Kidney (tissue), 14 donors: ENCODE data around the gene GIPC2. TPM values are rescaled to one million over a fixed set of nuclear protein-coding genes. Genes with fewer than 3 reads are reported as not detected.

Source experiments
- DNase-seq, 5 donors: peaks; one replicate each; pipeline ENCODE4 v3.0.0-alpha.2; 2013 to 2020
- FAIRE-seq: peaks from 2 replicates; lab custom pipeline; 2012; peaks lifted over from hg19 to GRCh38; lab: Jason Lieb, UNC
- H3K27ac ChIP-seq, 2 donors: one replicate each; pipeline ENCODE4 v1.7.0; 2013; ENCODE audit warnings: low read depth in 2 of 2, low read length in 2 of 2, inconsistent platforms in 1 of 2
- H3K27me3 ChIP-seq: one replicate; pipeline ENCODE4 v1.7.1; 2013; ENCODE audit warnings: low read length, inconsistent platforms; ENCODE audit not compliant: control insufficient read depth, insufficient read depth
- H3K36me3 ChIP-seq, 3 donors: one replicate each; pipeline versions ENCODE4 v1.7.0 to v1.7.1; 2013; ENCODE audit warnings: low read length in 3 of 3, control low read depth in 1 of 3, inconsistent platforms in 1 of 3; ENCODE audit not compliant: insufficient read depth in 3 of 3, control insufficient read depth in 2 of 3
- H3K4me1 ChIP-seq, 3 donors: one replicate each; pipeline versions ENCODE4 v1.7.0 to v1.7.1; 2013; ENCODE audit warnings: low read length in 3 of 3, inconsistent platforms in 1 of 3, low read depth in 1 of 3; ENCODE audit not compliant: control insufficient read depth in 2 of 3, insufficient read depth in 2 of 3
- H3K4me3 ChIP-seq, 3 donors: one replicate each; pipeline versions ENCODE4 v1.7.0 to v1.8.1; 2013; ENCODE audit warnings: low read length in 3 of 3, control low read depth in 1 of 3, inconsistent platforms in 1 of 3
- H3K9ac ChIP-seq, 3 donors: one replicate each; pipeline versions ENCODE4 v1.7.0 to v1.7.1; 2013; ENCODE audit warnings: low read length in 3 of 3, control low read depth in 1 of 3, inconsistent platforms in 1 of 3
- H3K9me3 ChIP-seq, 3 donors: one replicate each; pipeline versions ENCODE4 v1.7.0 to v1.7.1; 2013; ENCODE audit warnings: low read length in 3 of 3, control low read depth in 1 of 3, inconsistent platforms in 1 of 3; ENCODE audit not compliant: control insufficient read depth in 2 of 3, insufficient read depth in 1 of 3
- intact Hi-C: fragments of 100-400 bp; cut with DNase I; formaldehyde crosslinking; loops from one replicate; pipeline ENCODE4 v1.11.1; 2022
- polyA plus RNA-seq: library from polyadenylated mRNA; stranded (reverse); fragments of 350-450 nt; fragmentation: Illumina TruSeq; extraction: RNeasy Lipid Tissue Mini Kit (QIAGEN cat#74804); gene quantifications from one replicate; pipeline ENCODE4 v1.2.3, GENCODE V29; 2014; ENCODE audit warnings: low read depth, low replicate concordance; ENCODE audit not compliant: insufficient read depth
- total RNA-seq: library from RNA; stranded (reverse); fragmentation: NEBNext Ultra II Directional; extraction: Animal tissue kit (Norgen Biotek cat#: 25700); gene quantifications from one replicate; pipeline ENCODE4 v1.2.1, GENCODE V29; 2021
- TF ChIP-seq, protein P1 (sequence below): IDR thresholded peaks from 3 replicates; pipeline ENCODE4 v1.5.1; 2012; ENCODE audit warnings: mild to moderate bottlenecking, moderate library complexity, borderline replicate concordance; ENCODE audit not compliant: insufficient read depth; ENCODE audit errors: extremely low read depth
- donor health status: control.
- donor health status: control.
- donor health status: control.
- donor health status: control.
- donor health status: control.
- donor health status: DM: yes; HTN: yes; CAD: no.
- donor health status: Normal renal cell carcinoma (clear cell type).

The GIPC2 gene
- total and polyA plus RNA-seq, 2 donors from 2014 or later, result 10.7 to 20.3 TPM

DNA sequence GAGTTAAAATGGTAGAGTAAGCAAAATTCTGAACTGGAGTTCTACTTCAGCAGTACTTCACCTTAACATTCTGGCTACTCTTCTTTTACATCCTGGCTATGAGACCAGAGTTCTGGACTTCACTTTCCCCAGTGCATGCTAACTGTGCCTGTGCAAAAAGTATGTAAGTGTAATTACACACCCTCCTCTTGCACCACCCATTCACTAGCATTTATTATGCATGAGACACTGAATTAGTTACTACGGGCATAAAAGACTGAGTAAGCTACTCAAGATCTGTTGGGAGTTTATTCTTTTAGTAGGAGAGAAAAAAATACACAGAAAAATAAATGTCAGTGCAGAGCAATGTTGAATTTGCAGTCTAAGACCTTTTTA is 87.2 kb downstream of the GIPC2 start:
- H3K36me3 ChIP-seq, result no peaks in the 10 kb centered on the region
- no peak overlapping the region for H3K9ac ChIP-seq
- no peak overlapping the region for H3K27ac ChIP-seq
- no peaks in the 10 kb centered on the region for H3K27me3 ChIP-seq
- TF ChIP-seq, protein P1, sequence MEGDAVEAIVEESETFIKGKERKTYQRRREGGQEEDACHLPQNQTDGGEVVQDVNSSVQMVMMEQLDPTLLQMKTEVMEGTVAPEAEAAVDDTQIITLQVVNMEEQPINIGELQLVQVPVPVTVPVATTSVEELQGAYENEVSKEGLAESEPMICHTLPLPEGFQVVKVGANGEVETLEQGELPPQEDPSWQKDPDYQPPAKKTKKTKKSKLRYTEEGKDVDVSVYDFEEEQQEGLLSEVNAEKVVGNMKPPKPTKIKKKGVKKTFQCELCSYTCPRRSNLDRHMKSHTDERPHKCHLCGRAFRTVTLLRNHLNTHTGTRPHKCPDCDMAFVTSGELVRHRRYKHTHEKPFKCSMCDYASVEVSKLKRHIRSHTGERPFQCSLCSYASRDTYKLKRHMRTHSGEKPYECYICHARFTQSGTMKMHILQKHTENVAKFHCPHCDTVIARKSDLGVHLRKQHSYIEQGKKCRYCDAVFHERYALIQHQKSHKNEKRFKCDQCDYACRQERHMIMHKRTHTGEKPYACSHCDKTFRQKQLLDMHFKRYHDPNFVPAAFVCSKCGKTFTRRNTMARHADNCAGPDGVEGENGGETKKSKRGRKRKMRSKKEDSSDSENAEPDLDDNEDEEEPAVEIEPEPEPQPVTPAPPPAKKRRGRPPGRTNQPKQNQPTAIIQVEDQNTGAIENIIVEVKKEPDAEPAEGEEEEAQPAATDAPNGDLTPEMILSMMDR, result no peak
- no peaks in the 10 kb centered on the region for H3K9me3 ChIP-seq
- no peak for FAIRE-seq
- no peak overlapping the region for H3K4me3 ChIP-seq
- DNase-seq, result no peak
- intact Hi-C loops, result loop anchor here (10.0 kb wide), 2 partner anchors 472 to 542 kb away; no protein-coding TSS in a partner anchor
- H3K4me1 ChIP-seq, result no peaks in the 10 kb centered on the region

DNA sequence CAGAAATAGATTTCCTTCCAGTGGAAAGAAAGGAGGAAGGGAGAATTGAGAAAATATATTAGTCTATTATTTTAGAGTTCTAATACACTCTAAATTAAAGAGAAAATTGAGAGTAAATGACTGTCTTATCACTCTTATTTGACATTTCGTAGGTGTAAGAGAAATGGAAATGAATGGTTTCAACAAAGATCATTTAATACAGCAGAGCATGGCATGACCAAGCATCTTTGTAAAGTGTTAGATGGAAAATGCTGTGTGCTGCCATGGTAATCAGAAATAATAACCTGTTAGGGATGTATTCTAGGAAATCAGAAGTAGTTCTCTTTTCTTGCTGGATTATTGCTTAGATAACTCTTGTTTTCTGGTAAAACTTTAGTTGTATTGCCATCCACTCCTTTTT is 90.9 kb downstream of the GIPC2 start:
- Histone ChIP-seq H3K4me1 (no peaks in the 10 kb centered on the region), H3K27ac (no peak overlapping the region), H3K9me3 (no peaks in the 10 kb centered on the region), H3K36me3 (no peaks in the 10 kb centered on the region), H3K27me3 (no peaks in the 10 kb centered on the region), H3K9ac (no peak overlapping the region), H3K4me3 (no peak overlapping the region)
- no peak for DNase-seq
- intact Hi-C loops, result loop anchor here (10.0 kb wide), 2 partner anchors 468 to 538 kb away; no protein-coding TSS in a partner anchor
- no peak for FAIRE-seq
- TF ChIP-seq, protein P1, result no peak

DNA sequence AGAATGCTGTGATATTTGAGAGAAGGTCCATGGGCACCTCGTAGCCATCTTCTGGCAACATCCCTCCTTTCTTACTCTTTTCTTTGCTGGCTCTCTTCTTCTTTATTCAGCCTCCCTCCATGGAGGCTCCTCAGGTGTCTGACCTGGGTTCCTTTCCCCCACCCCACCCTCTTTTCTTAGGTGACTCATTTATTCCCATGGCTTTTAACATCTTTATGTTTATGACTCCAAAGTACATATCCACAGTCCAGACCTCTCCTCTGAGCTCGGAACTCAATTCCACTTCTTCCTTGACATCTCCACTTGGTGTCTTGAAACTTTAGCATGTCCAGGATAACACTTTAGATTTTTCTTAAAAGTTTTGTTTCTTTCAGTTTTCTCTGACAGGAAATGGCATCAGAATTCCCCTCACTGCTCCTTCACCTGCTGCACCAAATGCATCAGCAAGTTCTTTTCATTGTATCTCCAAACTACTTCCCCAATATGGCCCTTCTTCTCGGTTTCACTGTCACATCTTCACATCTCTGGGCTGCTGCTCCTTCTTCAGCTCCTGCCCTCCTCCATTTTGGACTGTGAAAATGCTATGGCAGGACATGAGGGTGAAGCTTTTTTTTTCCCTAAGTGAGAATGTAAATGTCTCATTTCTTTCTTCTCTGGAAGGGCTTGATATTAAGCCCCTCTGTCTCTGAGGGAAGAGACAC is 95.9 kb downstream of the GIPC2 start:
- no peaks in the 10 kb centered on the region for H3K27me3 ChIP-seq
- no peak overlapping the region for H3K9ac ChIP-seq
- FAIRE-seq (no peak), DNase-seq (no peak)
- intact Hi-C loops, result no loop called here
- H3K36me3 ChIP-seq, result no peaks in the 10 kb centered on the region
- H3K4me3 ChIP-seq, result no peak overlapping the region
- H3K9me3 ChIP-seq, result no peaks in the 10 kb centered on the region
- TF ChIP-seq, protein P1, result no peak
- H3K4me1 ChIP-seq, result peaks cover 0 to 3% (median 0%) of the 10 kb centered on the region in 3 donors
- H3K27ac ChIP-seq, result no peak overlapping the region
